Measurements from ENCODE around the gene EZH1.

DNA sequence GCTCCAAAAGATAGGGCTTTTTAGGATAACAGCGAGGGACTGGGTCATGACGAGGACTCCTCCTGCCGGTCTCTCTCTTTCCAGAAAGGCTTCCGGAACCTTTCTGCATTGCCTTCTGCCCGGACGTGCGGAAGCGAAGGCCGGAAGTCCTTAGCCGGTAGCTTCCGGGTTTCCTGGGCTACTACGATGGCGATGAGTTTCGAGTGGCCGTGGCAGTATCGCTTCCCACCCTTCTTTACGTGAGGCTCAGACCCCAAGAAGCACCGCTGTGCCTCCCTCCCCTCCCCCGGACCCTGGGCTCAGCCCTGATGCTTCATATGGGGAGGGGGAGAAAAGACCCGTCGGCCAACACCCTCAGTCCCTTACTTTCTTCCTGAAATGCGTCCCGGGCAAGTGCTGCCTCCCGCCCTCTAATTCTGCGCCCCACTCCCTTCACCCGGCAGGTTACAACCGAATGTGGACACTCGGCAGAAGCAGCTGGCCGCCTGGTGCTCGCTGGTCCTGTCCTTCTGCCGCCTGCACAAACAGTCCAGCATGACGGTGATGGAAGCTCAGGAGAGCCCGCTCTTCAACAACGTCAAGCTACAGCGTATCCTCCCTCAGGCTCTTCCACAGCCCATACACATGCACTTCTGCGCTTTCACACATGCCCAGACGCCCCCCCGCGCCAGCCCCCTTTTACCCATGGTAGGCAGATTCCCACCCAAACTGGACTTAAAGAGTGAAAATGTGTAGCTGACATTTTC, 28.6 kb upstream of the EZH1 start, which contains the start of gene VPS25:
- TF ChIP-seq, protein P1, sequence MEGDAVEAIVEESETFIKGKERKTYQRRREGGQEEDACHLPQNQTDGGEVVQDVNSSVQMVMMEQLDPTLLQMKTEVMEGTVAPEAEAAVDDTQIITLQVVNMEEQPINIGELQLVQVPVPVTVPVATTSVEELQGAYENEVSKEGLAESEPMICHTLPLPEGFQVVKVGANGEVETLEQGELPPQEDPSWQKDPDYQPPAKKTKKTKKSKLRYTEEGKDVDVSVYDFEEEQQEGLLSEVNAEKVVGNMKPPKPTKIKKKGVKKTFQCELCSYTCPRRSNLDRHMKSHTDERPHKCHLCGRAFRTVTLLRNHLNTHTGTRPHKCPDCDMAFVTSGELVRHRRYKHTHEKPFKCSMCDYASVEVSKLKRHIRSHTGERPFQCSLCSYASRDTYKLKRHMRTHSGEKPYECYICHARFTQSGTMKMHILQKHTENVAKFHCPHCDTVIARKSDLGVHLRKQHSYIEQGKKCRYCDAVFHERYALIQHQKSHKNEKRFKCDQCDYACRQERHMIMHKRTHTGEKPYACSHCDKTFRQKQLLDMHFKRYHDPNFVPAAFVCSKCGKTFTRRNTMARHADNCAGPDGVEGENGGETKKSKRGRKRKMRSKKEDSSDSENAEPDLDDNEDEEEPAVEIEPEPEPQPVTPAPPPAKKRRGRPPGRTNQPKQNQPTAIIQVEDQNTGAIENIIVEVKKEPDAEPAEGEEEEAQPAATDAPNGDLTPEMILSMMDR (IDR thresholded peaks at IDR 0.05): peak in 1 of 7 experiments; percentile 14
- TF ChIP-seq POLR2A (IDR thresholded peaks at IDR 0.05): peak in 1 of 4 donors; percentile 26
